GM23338 (cell line): Measurements from ENCODE around the gene ATP13A4. TPM values are rescaled to one million over a fixed set of nuclear protein-coding genes. Genes with fewer than 3 reads are reported as not detected.

Experiments used
- ATAC-seq: fragments of 200-7000 bp; cut with Tn5 transposase; 3 replicates; pipeline ENCODE4 v1.9.1; 2020
- DNase-seq: peaks from one replicate; pipeline ENCODE4 v3.0.0-alpha.2; 2015; ENCODE audit warnings: low spot score
- H2AFZ ChIP-seq: fragments of 200-600 bp; sonication (generic); 2 replicates; pipeline ENCODE4 v1.8.0; 2016; ENCODE audit warnings: antibody characterized with exemption, mild to moderate bottlenecking, moderate library complexity
- H3F3A ChIP-seq: fragments of 200-600 bp; sonication (generic); replicated peaks from 2 replicates; pipeline ENCODE4 v1.8.0; 2017; ENCODE audit warnings: antibody characterized with exemption, mixed run types, low read depth
- H3K27ac ChIP-seq: fragments of 200-600 bp; sonication (generic); 2 replicates; pipeline ENCODE4 v1.6.1; 2016; ENCODE audit warnings: low read depth
- H3K27me3 ChIP-seq: fragments of 200-600 bp; sonication (generic); 2 replicates; pipeline ENCODE4 v1.8.0; 2016; ENCODE audit warnings: mild to moderate bottlenecking, mixed run types, moderate library complexity; ENCODE audit not compliant: insufficient read depth
- H3K36me3 ChIP-seq: fragments of 200-600 bp; sonication (generic); 2 replicates; pipeline ENCODE4 v1.8.0; 2016; ENCODE audit warnings: mild to moderate bottlenecking; ENCODE audit not compliant: insufficient read depth
- H3K4me1 ChIP-seq: fragments of 200-600 bp; sonication (generic); 2 replicates; pipeline ENCODE4 v1.8.0; 2016; ENCODE audit warnings: mild to moderate bottlenecking, moderate library complexity; ENCODE audit not compliant: insufficient read depth
- H3K4me2 ChIP-seq: fragments of 200-600 bp; sonication (generic); 2 replicates; pipeline ENCODE4 v1.7.1; 2017; ENCODE audit warnings: mixed run types
- H3K4me3 ChIP-seq: fragments of 200-600 bp; sonication (generic); 2 replicates; pipeline ENCODE4 v1.6.1; 2016; ENCODE audit warnings: mixed run types
- H3K79me2 ChIP-seq: fragments of 200-600 bp; sonication (generic); replicated peaks from 2 replicates; pipeline ENCODE4 v1.8.0; 2017; ENCODE audit warnings: mild to moderate bottlenecking; ENCODE audit not compliant: insufficient read depth
- H3K9me2 ChIP-seq: fragments of 200-600 bp; sonication (generic); 2 replicates; pipeline ENCODE4 v1.8.0; 2017; ENCODE audit not compliant: insufficient read depth
- H4K20me1 ChIP-seq: fragments of 200-600 bp; sonication (generic); replicated peaks from 2 replicates; pipeline ENCODE4 v1.8.0; 2017; ENCODE audit warnings: mild to moderate bottlenecking; ENCODE audit not compliant: insufficient read depth
- H3K27ac Mint-ChIP-seq: 2 replicates; pipeline ENCODE4 v1.8.0; 2020; ENCODE audit warnings: inconsistent platforms, mild to moderate bottlenecking, moderate library complexity, mixed read lengths
- H3K27me3 Mint-ChIP-seq: 3 replicates; pipeline ENCODE4 v1.8.0; 2022; ENCODE audit warnings: low read depth, mild to moderate bottlenecking, moderate library complexity, mixed read lengths, inconsistent platforms; ENCODE audit not compliant: insufficient read depth, poor library complexity
- H3K36me3 Mint-ChIP-seq: 3 replicates; pipeline ENCODE4 v1.8.0; 2021; ENCODE audit warnings: low read depth, mild to moderate bottlenecking, inconsistent platforms, moderate library complexity, mixed read lengths
- H3K4me1 Mint-ChIP-seq: 3 replicates; pipeline ENCODE4 v1.8.0; 2020; ENCODE audit warnings: mild to moderate bottlenecking, inconsistent platforms, mixed read lengths
- H3K4me3 Mint-ChIP-seq: 3 replicates; pipeline ENCODE4 v1.8.0; 2021; ENCODE audit warnings: moderate library complexity, mild to moderate bottlenecking, inconsistent platforms, mixed read lengths
- H3K9me3 Mint-ChIP-seq: 3 replicates; pipeline ENCODE4 v1.8.0; 2020; ENCODE audit warnings: moderate library complexity, mild to moderate bottlenecking, inconsistent platforms, mixed read lengths
- EZH2 ChIP-seq: fragments of 200-600 bp; sonication (generic); IDR thresholded peaks from one replicate; pipeline ENCODE4 v1.8.0; 2017; ENCODE audit warnings: antibody characterized with exemption, mild to moderate bottlenecking, low read depth; ENCODE audit not compliant: unreplicated experiment
- EZH2phosphoT487 ChIP-seq: fragments of 200-600 bp; sonication (generic); IDR thresholded peaks from one replicate; pipeline ENCODE4 v1.8.1; 2018; ENCODE audit warnings: antibody characterized with exemption; ENCODE audit not compliant: unreplicated experiment
- STAT1 ChIP-seq: IDR thresholded peaks from one replicate; pipeline ENCODE4 v1.6.1; 2016; ENCODE audit warnings: antibody characterized with exemption; ENCODE audit not compliant: unreplicated experiment
- ZNF331 ChIP-seq: fragments of 250-450 bp; sonication (Bioruptor Pico); IDR thresholded peaks from 2 replicates; pipeline ENCODE4 v1.5.0; 2020; ENCODE audit warnings: low read depth, mild to moderate bottlenecking, moderate library complexity
- polyA plus RNA-seq: library from polyadenylated mRNA; unstranded; fragments of >200 nt; fragmentation: Nextera tagmentation; extraction: Ambion mirVana; gene quantifications from 2 replicates; pipeline ENCODE4 v1.2.1, GENCODE V29; 2016
- total RNA-seq: library from RNA; depleted of rRNA; stranded (reverse); fragments of >200 nt; shearing (Covaris generic); gene quantifications from 2 replicates; pipeline ENCODE4 v1.2.3, GENCODE V29; 2014
- TF ChIP-seq, protein P1 (sequence below): IDR thresholded peaks from 2 replicates; pipeline ENCODE4 v1.6.1; 2016; ENCODE audit warnings: antibody characterized with exemption
- TF ChIP-seq, protein P2 (sequence below): IDR thresholded peaks from one replicate; pipeline ENCODE4 v1.6.1; 2018; ENCODE audit warnings: antibody characterized with exemption; ENCODE audit not compliant: unreplicated experiment
- TF ChIP-seq, protein P3 (sequence below): fragments of 250-450 bp; sonication (Bioruptor Pico); IDR thresholded peaks from 2 replicates; pipeline ENCODE4 v1.5.0; 2020; ENCODE audit warnings: mild to moderate bottlenecking, moderate library complexity

ATP13A4 gene
- total and polyA plus RNA-seq, 2 experiments from 2014 or later: not detected

DNA sequence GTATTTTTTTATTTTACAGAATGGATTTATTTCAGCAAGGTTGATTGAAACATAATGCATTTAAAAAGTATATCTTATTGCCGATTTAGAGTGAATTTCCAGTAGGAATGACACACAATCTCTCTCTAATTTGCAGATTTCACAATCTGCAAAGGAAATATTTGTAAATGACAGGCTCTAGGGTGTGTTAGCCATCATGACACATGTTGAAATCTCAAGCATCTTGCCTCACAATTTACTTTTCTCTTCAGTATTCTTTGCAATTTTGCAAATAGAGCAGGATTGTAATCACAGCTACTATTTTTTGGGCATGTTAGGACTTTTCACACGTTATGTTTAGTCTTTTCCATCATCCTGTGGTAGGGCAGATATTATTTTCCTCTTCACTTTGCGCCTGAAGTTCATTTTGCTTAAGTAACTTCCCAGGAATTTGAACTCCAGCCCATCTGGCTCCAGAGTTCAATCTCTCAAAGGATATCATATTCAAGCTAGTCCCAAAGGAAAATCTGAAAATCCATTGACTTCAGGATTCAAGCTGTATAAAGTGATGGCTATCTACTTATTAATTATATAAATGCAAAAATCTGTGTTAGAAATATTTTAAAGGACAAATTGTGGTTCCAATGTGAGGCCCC is 55.4 kb downstream of the ATP13A4 start:
- no peak for ATAC-seq
- Histone ChIP-seq H3F3A (no peaks in the 10 kb centered on the region), H3K4me3 (no peak overlapping the region), H3K4me1 (no peaks in the 10 kb centered on the region), H3K79me2 (no peaks in the 10 kb centered on the region), H3K9me2 (no peaks in the 10 kb centered on the region), H2AFZ (no peak overlapping the region), H3K27me3 (no peaks in the 10 kb centered on the region), H3K4me2 (no peak overlapping the region), H3K27ac (no peak overlapping the region), H3K36me3 (no peaks in the 10 kb centered on the region), H4K20me1 (no peaks in the 10 kb centered on the region)
- Mint-ChIP-seq H3K4me3 (no peak overlapping the region), H3K9me3 (no peaks in the 10 kb centered on the region), H3K4me1 (no peaks in the 10 kb centered on the region), H3K27ac (no peak overlapping the region), H3K27me3 (no peaks in the 10 kb centered on the region), H3K36me3 (no peaks in the 10 kb centered on the region)
- TF ChIP-seq, protein P1, sequence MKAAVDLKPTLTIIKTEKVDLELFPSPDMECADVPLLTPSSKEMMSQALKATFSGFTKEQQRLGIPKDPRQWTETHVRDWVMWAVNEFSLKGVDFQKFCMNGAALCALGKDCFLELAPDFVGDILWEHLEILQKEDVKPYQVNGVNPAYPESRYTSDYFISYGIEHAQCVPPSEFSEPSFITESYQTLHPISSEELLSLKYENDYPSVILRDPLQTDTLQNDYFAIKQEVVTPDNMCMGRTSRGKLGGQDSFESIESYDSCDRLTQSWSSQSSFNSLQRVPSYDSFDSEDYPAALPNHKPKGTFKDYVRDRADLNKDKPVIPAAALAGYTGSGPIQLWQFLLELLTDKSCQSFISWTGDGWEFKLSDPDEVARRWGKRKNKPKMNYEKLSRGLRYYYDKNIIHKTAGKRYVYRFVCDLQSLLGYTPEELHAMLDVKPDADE: no peak
- TF ChIP-seq, protein P2, sequence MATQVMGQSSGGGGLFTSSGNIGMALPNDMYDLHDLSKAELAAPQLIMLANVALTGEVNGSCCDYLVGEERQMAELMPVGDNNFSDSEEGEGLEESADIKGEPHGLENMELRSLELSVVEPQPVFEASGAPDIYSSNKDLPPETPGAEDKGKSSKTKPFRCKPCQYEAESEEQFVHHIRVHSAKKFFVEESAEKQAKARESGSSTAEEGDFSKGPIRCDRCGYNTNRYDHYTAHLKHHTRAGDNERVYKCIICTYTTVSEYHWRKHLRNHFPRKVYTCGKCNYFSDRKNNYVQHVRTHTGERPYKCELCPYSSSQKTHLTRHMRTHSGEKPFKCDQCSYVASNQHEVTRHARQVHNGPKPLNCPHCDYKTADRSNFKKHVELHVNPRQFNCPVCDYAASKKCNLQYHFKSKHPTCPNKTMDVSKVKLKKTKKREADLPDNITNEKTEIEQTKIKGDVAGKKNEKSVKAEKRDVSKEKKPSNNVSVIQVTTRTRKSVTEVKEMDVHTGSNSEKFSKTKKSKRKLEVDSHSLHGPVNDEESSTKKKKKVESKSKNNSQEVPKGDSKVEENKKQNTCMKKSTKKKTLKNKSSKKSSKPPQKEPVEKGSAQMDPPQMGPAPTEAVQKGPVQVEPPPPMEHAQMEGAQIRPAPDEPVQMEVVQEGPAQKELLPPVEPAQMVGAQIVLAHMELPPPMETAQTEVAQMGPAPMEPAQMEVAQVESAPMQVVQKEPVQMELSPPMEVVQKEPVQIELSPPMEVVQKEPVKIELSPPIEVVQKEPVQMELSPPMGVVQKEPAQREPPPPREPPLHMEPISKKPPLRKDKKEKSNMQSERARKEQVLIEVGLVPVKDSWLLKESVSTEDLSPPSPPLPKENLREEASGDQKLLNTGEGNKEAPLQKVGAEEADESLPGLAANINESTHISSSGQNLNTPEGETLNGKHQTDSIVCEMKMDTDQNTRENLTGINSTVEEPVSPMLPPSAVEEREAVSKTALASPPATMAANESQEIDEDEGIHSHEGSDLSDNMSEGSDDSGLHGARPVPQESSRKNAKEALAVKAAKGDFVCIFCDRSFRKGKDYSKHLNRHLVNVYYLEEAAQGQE: no peak
- no peak for DNase-seq

DNA sequence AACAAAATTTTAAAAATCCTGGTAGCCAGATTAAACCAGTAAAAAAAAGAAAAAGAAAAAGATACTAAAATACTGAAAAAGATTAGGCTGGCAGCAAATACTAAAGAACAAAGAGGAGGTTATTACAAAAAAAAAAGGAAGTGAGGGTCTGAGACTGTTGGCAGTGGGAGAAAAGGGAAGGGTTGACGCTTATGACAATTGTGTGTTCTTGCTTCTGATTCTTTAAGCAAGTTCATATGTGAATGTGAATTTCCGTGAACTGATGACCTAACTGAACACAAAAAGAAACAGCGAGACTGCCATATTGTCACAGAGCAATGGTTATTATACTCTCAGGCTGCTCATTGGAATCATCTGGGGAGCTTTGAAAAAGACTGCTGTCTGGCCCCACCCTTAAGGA is 56.5 kb downstream of the ATP13A4 start:
- no peak overlapping the region for H3K4me2 ChIP-seq
- no peak overlapping the region for H2AFZ ChIP-seq
- H3K4me1 ChIP-seq: no peaks in the 10 kb centered on the region
- Mint-ChIP-seq H3K4me3 (no peak overlapping the region), H3K9me3 (no peaks in the 10 kb centered on the region), H3K36me3 (no peaks in the 10 kb centered on the region), H3K4me1 (no peaks in the 10 kb centered on the region), H3K27ac (no peak overlapping the region), H3K27me3 (no peaks in the 10 kb centered on the region)
- no peaks in the 10 kb centered on the region for H3F3A ChIP-seq
- no peaks in the 10 kb centered on the region for H3K9me2 ChIP-seq
- ATAC-seq (no peak), DNase-seq (no peak)
- H4K20me1 ChIP-seq: no peaks in the 10 kb centered on the region
- no peaks in the 10 kb centered on the region for H3K79me2 ChIP-seq
- H3K4me3 ChIP-seq: no peak overlapping the region
- no peaks in the 10 kb centered on the region for H3K27me3 ChIP-seq
- no peak overlapping the region for H3K27ac ChIP-seq
- no peaks in the 10 kb centered on the region for H3K36me3 ChIP-seq
- TF ChIP-seq ZNF331 (no peak), EZH2 (no peak), STAT1 (no peak), EZH2phosphoT487 (no peak)
- TF ChIP-seq, protein P1: no peak
- TF ChIP-seq, protein P3, sequence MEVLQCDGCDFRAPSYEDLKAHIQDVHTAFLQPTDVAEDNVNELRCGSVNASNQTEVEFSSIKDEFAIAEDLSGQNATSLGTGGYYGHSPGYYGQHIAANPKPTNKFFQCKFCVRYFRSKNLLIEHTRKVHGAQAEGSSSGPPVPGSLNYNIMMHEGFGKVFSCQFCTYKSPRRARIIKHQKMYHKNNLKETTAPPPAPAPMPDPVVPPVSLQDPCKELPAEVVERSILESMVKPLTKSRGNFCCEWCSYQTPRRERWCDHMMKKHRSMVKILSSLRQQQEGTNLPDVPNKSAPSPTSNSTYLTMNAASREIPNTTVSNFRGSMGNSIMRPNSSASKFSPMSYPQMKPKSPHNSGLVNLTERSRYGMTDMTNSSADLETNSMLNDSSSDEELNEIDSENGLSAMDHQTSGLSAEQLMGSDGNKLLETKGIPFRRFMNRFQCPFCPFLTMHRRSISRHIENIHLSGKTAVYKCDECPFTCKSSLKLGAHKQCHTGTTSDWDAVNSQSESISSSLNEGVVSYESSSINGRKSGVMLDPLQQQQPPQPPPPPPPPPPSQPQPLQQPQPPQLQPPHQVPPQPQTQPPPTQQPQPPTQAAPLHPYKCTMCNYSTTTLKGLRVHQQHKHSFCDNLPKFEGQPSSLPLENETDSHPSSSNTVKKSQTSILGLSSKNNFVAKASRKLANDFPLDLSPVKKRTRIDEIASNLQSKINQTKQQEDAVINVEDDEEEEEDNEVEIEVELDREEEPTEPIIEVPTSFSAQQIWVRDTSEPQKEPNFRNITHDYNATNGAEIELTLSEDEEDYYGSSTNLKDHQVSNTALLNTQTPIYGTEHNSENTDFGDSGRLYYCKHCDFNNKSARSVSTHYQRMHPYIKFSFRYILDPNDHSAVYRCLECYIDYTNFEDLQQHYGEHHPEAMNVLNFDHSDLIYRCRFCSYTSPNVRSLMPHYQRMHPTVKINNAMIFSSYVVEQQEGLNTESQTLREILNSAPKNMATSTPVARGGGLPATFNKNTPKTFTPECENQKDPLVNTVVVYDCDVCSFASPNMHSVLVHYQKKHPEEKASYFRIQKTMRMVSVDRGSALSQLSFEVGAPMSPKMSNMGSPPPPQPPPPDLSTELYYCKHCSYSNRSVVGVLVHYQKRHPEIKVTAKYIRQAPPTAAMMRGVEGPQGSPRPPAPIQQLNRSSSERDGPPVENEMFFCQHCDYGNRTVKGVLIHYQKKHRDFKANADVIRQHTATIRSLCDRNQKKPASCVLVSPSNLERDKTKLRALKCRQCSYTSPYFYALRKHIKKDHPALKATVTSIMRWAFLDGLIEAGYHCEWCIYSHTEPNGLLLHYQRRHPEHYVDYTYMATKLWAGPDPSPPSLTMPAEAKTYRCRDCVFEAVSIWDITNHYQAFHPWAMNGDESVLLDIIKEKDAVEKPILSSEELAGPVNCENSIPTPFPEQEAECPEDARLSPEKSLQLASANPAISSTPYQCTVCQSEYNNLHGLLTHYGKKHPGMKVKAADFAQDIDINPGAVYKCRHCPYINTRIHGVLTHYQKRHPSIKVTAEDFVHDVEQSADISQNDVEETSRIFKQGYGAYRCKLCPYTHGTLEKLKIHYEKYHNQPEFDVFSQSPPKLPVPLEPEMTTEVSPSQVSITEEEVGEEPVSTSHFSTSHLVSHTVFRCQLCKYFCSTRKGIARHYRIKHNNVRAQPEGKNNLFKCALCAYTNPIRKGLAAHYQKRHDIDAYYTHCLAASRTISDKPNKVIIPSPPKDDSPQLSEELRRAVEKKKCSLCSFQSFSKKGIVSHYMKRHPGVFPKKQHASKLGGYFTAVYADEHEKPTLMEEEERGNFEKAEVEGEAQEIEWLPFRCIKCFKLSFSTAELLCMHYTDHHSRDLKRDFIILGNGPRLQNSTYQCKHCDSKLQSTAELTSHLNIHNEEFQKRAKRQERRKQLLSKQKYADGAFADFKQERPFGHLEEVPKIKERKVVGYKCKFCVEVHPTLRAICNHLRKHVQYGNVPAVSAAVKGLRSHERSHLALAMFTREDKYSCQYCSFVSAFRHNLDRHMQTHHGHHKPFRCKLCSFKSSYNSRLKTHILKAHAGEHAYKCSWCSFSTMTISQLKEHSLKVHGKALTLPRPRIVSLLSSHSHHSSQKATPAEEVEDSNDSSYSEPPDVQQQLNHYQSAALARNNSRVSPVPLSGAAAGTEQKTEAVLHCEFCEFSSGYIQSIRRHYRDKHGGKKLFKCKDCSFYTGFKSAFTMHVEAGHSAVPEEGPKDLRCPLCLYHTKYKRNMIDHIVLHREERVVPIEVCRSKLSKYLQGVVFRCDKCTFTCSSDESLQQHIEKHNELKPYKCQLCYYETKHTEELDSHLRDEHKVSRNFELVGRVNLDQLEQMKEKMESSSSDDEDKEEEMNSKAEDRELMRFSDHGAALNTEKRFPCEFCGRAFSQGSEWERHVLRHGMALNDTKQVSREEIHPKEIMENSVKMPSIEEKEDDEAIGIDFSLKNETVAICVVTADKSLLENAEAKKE (CRISPR knock-in tag): no peak
